Upper lobe of left lung (tissue), 4 donors: ENCODE results near the gene TMEM97.

Experiments
- CTCF ChIP-seq, 6 experiments: fragments of 450-650 bp in 4 of 6; fragments of 200-600 bp in 2 of 6; sonication (generic) in 2 of 6; IDR thresholded peaks; one replicate each; pipeline ENCODE4 v1.5.1; 2016 to 2019; ENCODE audit warnings: antibody characterized with exemption in 6 of 6
- EP300 ChIP-seq, 4 donors: sonication (generic); formaldehyde crosslinking; IDR thresholded peaks; one replicate each; pipeline ENCODE4 v1.5.1; 2017; ENCODE audit warnings: antibody characterized with exemption in 4 of 4, control low read depth in 2 of 4
- POLR2A ChIP-seq, 4 donors: fragments of 450-650 bp; IDR thresholded peaks; one replicate each; pipeline ENCODE4 v1.5.1; 2016 to 2017; ENCODE audit warnings: antibody characterized with exemption in 4 of 4, mild to moderate bottlenecking in 2 of 4

- no peak for TF ChIP-seq CTCF (IDR thresholded peaks at IDR 0.05)
- TF ChIP-seq POLR2A (IDR thresholded peaks at IDR 0.05) = no peak
- no peak for TF ChIP-seq EP300 (IDR thresholded peaks at IDR 0.05)
Measured at GRCh38 chr17:28345419-28346198, 26.6 kb downstream of the TMEM97 start.
